ENCODE results near the gene ZNF280B.

DNA sequence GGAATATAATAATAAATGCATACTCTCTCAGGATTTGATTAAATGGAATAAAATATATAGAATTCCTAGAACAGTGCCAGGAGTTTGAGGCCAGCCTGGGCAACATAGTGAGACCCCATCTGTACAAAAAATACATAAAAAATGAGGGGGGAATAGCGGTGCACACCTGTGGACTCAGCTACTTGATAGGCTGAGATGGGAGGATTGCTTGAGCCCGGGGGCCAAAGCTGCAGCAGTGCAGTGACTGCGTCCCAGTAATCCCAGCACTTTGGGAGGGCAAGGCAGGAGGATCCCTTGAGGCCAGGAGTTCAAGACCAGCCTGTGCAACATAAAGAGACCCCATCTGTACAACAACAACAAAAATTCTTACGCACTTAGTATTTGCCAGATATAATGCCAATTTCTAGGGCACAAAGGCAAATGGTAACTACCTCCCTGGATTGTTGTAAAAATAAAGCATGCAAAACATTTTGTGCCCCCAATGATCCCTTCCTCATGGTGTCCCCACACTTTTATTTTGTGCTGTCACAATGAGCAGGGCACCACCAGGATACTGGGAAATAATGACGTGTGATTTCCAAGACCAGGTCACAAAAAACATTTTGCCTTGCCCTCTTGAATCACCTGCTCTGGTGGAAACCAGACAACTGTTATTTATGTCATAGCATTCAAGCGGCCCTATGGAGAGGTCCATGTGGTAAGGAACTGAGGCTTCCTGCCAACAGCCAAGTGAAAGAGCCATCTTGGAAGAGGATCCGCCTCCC lies 29.9 kb upstream of the ZNF280B start:
- TF ChIP-seq EZH2phosphoT487 (IDR thresholded peaks at IDR 0.05; ENCODE audit: insufficient read depth, low read depth) (no peak), EZH2 (IDR thresholded peaks at IDR 0.05; ENCODE audit: insufficient read depth, poor library complexity, severe bottlenecking) (no peak)
